Breast epithelium (tissue), 3 donors: ENCODE measurements around the gene SPATA31A7.
"Not testable (repeated sequence)": the region's sequence is repeated elsewhere in the genome, so short reads cannot be mapped to it uniquely, and the experiment has no call there.

ENCODE experiments used
- CTCF ChIP-seq, 3 donors: fragments of 450-650 bp; IDR thresholded peaks; one replicate each; pipeline ENCODE4 v1.5.1; 2016 to 2017; ENCODE audit warnings: antibody characterized with exemption in 3 of 3, mild to moderate bottlenecking in 3 of 3, moderate library complexity in 3 of 3
- POLR2AphosphoS5 ChIP-seq, 3 donors: sonication (generic); formaldehyde crosslinking; IDR thresholded peaks; one replicate each; pipeline ENCODE4 v1.6.1; 2017; ENCODE audit warnings: antibody characterized with exemption in 3 of 3

GRCh38 chr9:61226438-61226837 lies 36.6 kb downstream of the SPATA31A7 start:
- not testable (repeated sequence) for TF ChIP-seq POLR2AphosphoS5, CTCF (IDR thresholded peaks at IDR 0.05)
